HepG2 (cell line): Measurements from ENCODE around the gene STRIT1. TPM values are rescaled to one million over a fixed set of nuclear protein-coding genes. Genes with fewer than 3 reads are reported as not detected.

Experiments
- ATAC-seq: fragments of 200-7000 bp; cut with Tn5 transposase; 3 replicates; pipeline ENCODE4 v1.9.1; 2020; ENCODE audit warnings: mild to moderate bottlenecking, moderate library complexity
- BruUV-seq: library from RNA; stranded (reverse); fragments of 400-500 nt; replicated peaks from 2 replicates; lab custom pipeline; 2021; lab: Mats Ljungman, UMichigan
- CTCF ChIA-PET: fragments of 300-600 bp; formaldehyde crosslinking; extraction: SDS; loops from one replicate; lab custom pipeline; 2021; ENCODE audit warnings: low total read pairs, inconsistent platforms, low intra/inter-chr PET ratio; lab: Yijun Ruan, JAX
- POLR2A ChIA-PET: fragments of 350-600 bp; sonication (Branson Sonifier 250); formaldehyde crosslinking; loops from one replicate; lab custom pipeline; 2020; ENCODE audit warnings: antibody characterized with exemption, inconsistent platforms; lab: Yijun Ruan, JAX
- DNase-seq: peaks from one replicate; pipeline ENCODE4 v3.0.0-alpha.2; 2015; ENCODE audit warnings: low spot score
- FAIRE-seq: peaks from 3 replicates; lab custom pipeline; 2011; peaks lifted over from hg19 to GRCh38; lab: Jason Lieb, UNC
- H2AFZ ChIP-seq: one replicate; pipeline ENCODE4 v1.6.1; 2011; ENCODE audit warnings: low read length, inconsistent platforms
- H3K27ac ChIP-seq: fragments of 300-600 bp; 3 replicates; pipeline ENCODE4 v1.8.0; 2011; ENCODE audit warnings: mixed run types, mild to moderate bottlenecking, mixed read lengths, low read length, inconsistent platforms; ENCODE audit not compliant: insufficient read depth; ENCODE audit errors: extremely low read length
- H3K27me3 ChIP-seq, 2 experiments: fragments of 200-600 bp in 1 of 2; 2 replicates in 1 of 2; 3 replicates in 1 of 2; pipeline versions ENCODE4 v1.6.0 to v1.8.0; 2011; ENCODE audit warnings: low read length in 2 of 2, mild to moderate bottlenecking in 2 of 2, moderate library complexity in 2 of 2, inconsistent platforms in 1 of 2; ENCODE audit not compliant: insufficient read depth in 2 of 2, control insufficient read depth in 1 of 2
- H3K36me3 ChIP-seq, 2 experiments: fragments of 200-600 bp in 1 of 2; replicated peaks in 1 of 2; 2 replicates in 1 of 2; 3 replicates in 1 of 2; pipeline versions ENCODE4 v1.5.1 to v1.8.0; 2011; ENCODE audit warnings: low read length in 2 of 2, inconsistent platforms in 1 of 2; ENCODE audit not compliant: insufficient read depth in 2 of 2, control insufficient read depth in 1 of 2
- H3K4me1 ChIP-seq: 2 replicates; pipeline ENCODE4 v1.5.1; 2012; ENCODE audit warnings: low read length, inconsistent platforms; ENCODE audit not compliant: insufficient read depth
- H3K4me2 ChIP-seq: 2 replicates; pipeline ENCODE4 v1.6.0; 2011; ENCODE audit warnings: low read depth, low read length, inconsistent platforms
- H3K4me3 ChIP-seq, 3 experiments: fragments of 200-600 bp in 1 of 3; sonication (generic), shearing (Covaris generic) in 1 of 3; replicated peaks in 1 of 3; 2 replicates each; pipeline ENCODE4 v1.5.1; 2011 to 2016; ENCODE audit warnings: low read length in 3 of 3, inconsistent platforms in 2 of 3, low read depth in 2 of 3, mild to moderate bottlenecking in 2 of 3, control low read depth in 1 of 3, mixed read lengths in 1 of 3; ENCODE audit not compliant: insufficient read depth in 1 of 3
- H3K79me2 ChIP-seq: one replicate; pipeline ENCODE4 v1.6.1; 2011; ENCODE audit warnings: low read length, inconsistent platforms; ENCODE audit not compliant: insufficient read depth
- H3K9ac ChIP-seq: 2 replicates; pipeline ENCODE4 v1.6.0; 2011; ENCODE audit warnings: mild to moderate bottlenecking, low read depth, low read length, inconsistent platforms; ENCODE audit not compliant: insufficient read depth
- H3K9me3 ChIP-seq: 2 replicates; pipeline ENCODE4 v1.5.1; 2012; ENCODE audit warnings: mild to moderate bottlenecking, low read length
- H4K20me1 ChIP-seq: 2 replicates; pipeline ENCODE4 v1.6.0; 2011; ENCODE audit warnings: inconsistent platforms, mild to moderate bottlenecking, low read length, moderate library complexity; ENCODE audit not compliant: insufficient read depth
- CREB1 ChIP-seq, 2 experiments: fragments of 450-650 bp in 1 of 2; IDR thresholded peaks; 2 replicates each; pipeline ENCODE4 v1.6.1; 2016 to 2017; ENCODE audit warnings: control low read depth in 1 of 2, mild to moderate bottlenecking in 1 of 2, missing compliant biosample characterization in 1 of 2, missing genetic modification characterization in 1 of 2
- HDAC2 ChIP-seq: sonication (generic); formaldehyde crosslinking; IDR thresholded peaks from 2 replicates; pipeline ENCODE4 v1.4.0; 2020; ENCODE audit warnings: missing genetic modification reagents
- HMGA1 ChIP-seq: sonication (generic); formaldehyde crosslinking; conservative IDR thresholded peaks from 2 replicates; pipeline ENCODE4 v1.4.0; 2020; ENCODE audit warnings: missing genetic modification reagents
- KDM2A ChIP-seq: sonication (generic); formaldehyde crosslinking; IDR thresholded peaks from 2 replicates; pipeline ENCODE4 v1.4.0; 2020; ENCODE audit warnings: low read depth, missing genetic modification reagents, borderline replicate concordance
- NCOA1 ChIP-seq: sonication (generic); formaldehyde crosslinking; IDR thresholded peaks from 2 replicates; pipeline ENCODE4 v1.9.0; 2021; ENCODE audit warnings: missing genetic modification reagents
- PPARG ChIP-seq: conservative IDR thresholded peaks from 2 replicates; pipeline ENCODE4 v1.6.1; 2016; ENCODE audit warnings: missing biosample characterization, missing genetic modification reagents
- ZNF333 ChIP-seq: sonication (generic); formaldehyde crosslinking; IDR thresholded peaks from 2 replicates; pipeline ENCODE4 v1.4.0; 2020; ENCODE audit warnings: mild to moderate bottlenecking, missing genetic modification reagents, borderline replicate concordance
- ZNF350 ChIP-seq: sonication (generic); formaldehyde crosslinking; IDR thresholded peaks from 2 replicates; pipeline ENCODE4 v1.4.0; 2020; ENCODE audit warnings: mild to moderate bottlenecking, low read depth, missing genetic modification reagents, borderline replicate concordance
- ZNF563 ChIP-seq: sonication (generic); formaldehyde crosslinking; IDR thresholded peaks from 2 replicates; pipeline ENCODE4 v1.8.0; 2022; ENCODE audit warnings: mild to moderate bottlenecking, moderate library complexity, missing genetic modification reagents
- ZNF724P ChIP-seq: sonication (generic); formaldehyde crosslinking; IDR thresholded peaks from 2 replicates; pipeline ENCODE4 v1.8.0; 2022; ENCODE audit warnings: missing genetic modification reagents, borderline replicate concordance
- ZNF781 ChIP-seq: sonication (generic); formaldehyde crosslinking; IDR thresholded peaks from 2 replicates; pipeline ENCODE4 v1.5.1; 2020; ENCODE audit warnings: borderline replicate concordance, mild to moderate bottlenecking, missing genetic modification reagents; ENCODE audit errors: not compliant biosample characterization
- WGBS: methylation state at CpG from one replicate; pipeline ENCODE4 v1.1.6; 2017; ENCODE audit warnings: low lambda C conversion rate; 5-methylcytosine and 5-hydroxymethylcytosine counted together
- in situ Hi-C: cut with HindIII; loops from 2 replicates; pipeline ENCODE4 v1.10.0; 2017; ENCODE audit warnings: low pct_unique_long_range_greater_than_20kb; ENCODE audit not compliant: extremely low pct_ligation_motif_present
- intact Hi-C: fragments of 100-400 bp; cut with micrococcal nuclease; formaldehyde crosslinking; loops from one replicate; pipeline ENCODE4 v1.10.0; 2022; ENCODE audit not compliant: unreplicated experiment
- polyA plus RNA-seq, 8 experiments: library from polyadenylated mRNA; depleted of rRNA in 3 of 8; stranded (reverse) in 7 of 8; unstranded in 1 of 8; fragments of >200 nt; fragmentation: Illumina TruSeq in 4 of 8; extraction: Trizol in 4 of 8; gene quantifications; 2 replicates each; pipeline versions ENCODE4 v1.2.1 to v1.2.3, GENCODE V29; 2011 to 2016; ENCODE audit warnings: low read depth in 4 of 8, missing spikeins in 1 of 8, mixed read lengths in 1 of 8; ENCODE audit not compliant: insufficient read depth in 1 of 8
- total RNA-seq, 5 experiments: library from RNA; depleted of rRNA; stranded (reverse); fragments of >200 nt; fragmentation: Illumina TruSeq; extraction: Trizol; gene quantifications; 2 replicates each; pipeline ENCODE4 v1.2.3, GENCODE V29; 2016; ENCODE audit warnings: low read depth in 1 of 5
- TF ChIP-seq, protein P1 (sequence below): sonication (generic); formaldehyde crosslinking; IDR thresholded peaks from 2 replicates; pipeline ENCODE4 v1.9.0; 2021; ENCODE audit warnings: missing genetic modification reagents, borderline replicate concordance
- TF ChIP-seq, protein P2 (sequence below), 2 experiments: sonication (generic) in 1 of 2; formaldehyde crosslinking in 1 of 2; IDR thresholded peaks; 2 replicates each; pipeline versions ENCODE4 v1.4.0 to v1.6.1; 2016 to 2020; ENCODE audit warnings: borderline replicate concordance in 1 of 2, low read depth in 1 of 2, mild to moderate bottlenecking in 1 of 2, missing genetic modification reagents in 1 of 2

The STRIT1 gene
- total and polyA plus RNA-seq, 2 of the 13 experiments (the other 11 are each of a cell fraction or from before 2014, with no cell fraction given), result not detected

DNA sequence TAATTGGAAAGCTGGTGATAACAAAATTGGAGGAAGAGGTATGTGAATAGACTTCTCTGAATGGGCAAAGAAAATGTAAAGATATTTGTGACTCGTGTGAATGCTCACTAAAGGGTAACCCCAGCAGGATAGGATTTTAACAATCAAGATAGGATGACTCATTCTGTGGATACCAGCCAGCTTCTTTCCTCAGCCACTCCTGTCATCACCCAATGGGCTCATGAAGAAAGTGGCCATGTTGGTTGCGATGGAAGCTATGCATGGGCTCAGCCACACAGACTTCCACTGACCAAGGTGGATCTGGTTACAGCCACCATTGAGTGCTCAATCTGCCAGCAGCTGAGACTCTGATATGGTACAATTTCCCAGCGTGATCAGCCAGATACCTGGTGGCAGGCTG, 40.9 kb downstream of the STRIT1 start (continued):
- TF ChIP-seq, protein P1, sequence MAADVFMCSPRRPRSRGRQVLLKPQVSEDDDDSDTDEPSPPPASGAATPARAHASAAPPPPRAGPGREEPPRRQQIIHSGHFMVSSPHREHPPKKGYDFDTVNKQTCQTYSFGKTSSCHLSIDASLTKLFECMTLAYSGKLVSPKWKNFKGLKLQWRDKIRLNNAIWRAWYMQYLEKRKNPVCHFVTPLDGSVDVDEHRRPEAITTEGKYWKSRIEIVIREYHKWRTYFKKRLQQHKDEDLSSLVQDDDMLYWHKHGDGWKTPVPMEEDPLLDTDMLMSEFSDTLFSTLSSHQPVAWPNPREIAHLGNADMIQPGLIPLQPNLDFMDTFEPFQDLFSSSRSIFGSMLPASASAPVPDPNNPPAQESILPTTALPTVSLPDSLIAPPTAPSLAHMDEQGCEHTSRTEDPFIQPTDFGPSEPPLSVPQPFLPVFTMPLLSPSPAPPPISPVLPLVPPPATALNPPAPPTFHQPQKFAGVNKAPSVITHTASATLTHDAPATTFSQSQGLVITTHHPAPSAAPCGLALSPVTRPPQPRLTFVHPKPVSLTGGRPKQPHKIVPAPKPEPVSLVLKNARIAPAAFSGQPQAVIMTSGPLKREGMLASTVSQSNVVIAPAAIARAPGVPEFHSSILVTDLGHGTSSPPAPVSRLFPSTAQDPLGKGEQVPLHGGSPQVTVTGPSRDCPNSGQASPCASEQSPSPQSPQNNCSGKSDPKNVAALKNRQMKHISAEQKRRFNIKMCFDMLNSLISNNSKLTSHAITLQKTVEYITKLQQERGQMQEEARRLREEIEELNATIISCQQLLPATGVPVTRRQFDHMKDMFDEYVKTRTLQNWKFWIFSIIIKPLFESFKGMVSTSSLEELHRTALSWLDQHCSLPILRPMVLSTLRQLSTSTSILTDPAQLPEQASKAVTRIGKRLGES (CRISPR knock-in tag), result no peak

DNA sequence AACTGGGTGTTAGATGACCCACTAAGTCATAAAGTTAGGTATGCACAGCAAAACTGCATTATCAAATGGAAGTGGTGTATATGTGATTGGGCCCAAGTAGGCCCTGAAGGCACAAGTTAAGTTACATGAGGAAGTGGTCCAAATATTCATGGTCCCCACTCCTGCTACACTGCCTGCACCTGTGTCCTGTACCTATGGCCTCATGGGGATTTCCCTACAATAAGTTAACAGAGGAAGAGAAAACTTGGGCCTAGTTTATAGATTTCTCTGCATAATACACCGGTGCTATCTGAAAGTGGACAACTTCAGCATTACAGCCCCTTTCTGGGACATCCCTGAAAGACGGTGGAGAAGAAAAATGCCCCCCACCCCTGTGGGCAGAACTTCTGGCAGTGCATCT, 41.5 kb downstream of the STRIT1 start:
- no peak overlapping the region for H3K9ac ChIP-seq
- no peaks in the 10 kb centered on the region for H3K4me1 ChIP-seq
- in situ Hi-C loops, result no loop called here
- no peak overlapping the region for H3K4me2 ChIP-seq
- H2AFZ ChIP-seq, result no peak overlapping the region
- H3K9me3 ChIP-seq, result no peaks in the 10 kb centered on the region
- BruUV-seq, result no TSS peak
- ATAC-seq (no peak), DNase-seq (no peak), FAIRE-seq (no peak)
- ChIA-PET CTCF (no interaction called here), POLR2A (no interaction called here)
- H4K20me1 ChIP-seq, result no peaks in the 10 kb centered on the region
- H3K27me3 ChIP-seq, result no peaks in the 10 kb centered on the region
- intact Hi-C loops, result no loop called here
- 87% methylated on average over 1 of the region's 2 CpGs for WGBS
- no peaks in the 10 kb centered on the region for H3K36me3 ChIP-seq
- H3K79me2 ChIP-seq, result no peaks in the 10 kb centered on the region
- no peak overlapping the region for H3K27ac ChIP-seq
- H3K4me3 ChIP-seq, result no peak overlapping the region
- no peak for TF ChIP-seq CREB1 (IDR thresholded peaks at IDR 0.05)
- no peak for TF ChIP-seq CREB1 (CRISPR knock-in tag; IDR thresholded peaks at IDR 0.05)
- no peak for TF ChIP-seq PPARG (CRISPR knock-in tag)
- TF ChIP-seq ZNF781 (CRISPR knock-in tag), result no peak
- no peak for TF ChIP-seq ZNF724P (CRISPR knock-in tag)
- no peak for TF ChIP-seq KDM2A (CRISPR knock-in tag)
- no peak for TF ChIP-seq ZNF563 (CRISPR knock-in tag)
- no peak for TF ChIP-seq HDAC2
- no peak for TF ChIP-seq NCOA1 (CRISPR knock-in tag)
- TF ChIP-seq ZNF350 (CRISPR knock-in tag), result no peak
- TF ChIP-seq HMGA1 (CRISPR knock-in tag), result no peak
- TF ChIP-seq, protein P2, sequence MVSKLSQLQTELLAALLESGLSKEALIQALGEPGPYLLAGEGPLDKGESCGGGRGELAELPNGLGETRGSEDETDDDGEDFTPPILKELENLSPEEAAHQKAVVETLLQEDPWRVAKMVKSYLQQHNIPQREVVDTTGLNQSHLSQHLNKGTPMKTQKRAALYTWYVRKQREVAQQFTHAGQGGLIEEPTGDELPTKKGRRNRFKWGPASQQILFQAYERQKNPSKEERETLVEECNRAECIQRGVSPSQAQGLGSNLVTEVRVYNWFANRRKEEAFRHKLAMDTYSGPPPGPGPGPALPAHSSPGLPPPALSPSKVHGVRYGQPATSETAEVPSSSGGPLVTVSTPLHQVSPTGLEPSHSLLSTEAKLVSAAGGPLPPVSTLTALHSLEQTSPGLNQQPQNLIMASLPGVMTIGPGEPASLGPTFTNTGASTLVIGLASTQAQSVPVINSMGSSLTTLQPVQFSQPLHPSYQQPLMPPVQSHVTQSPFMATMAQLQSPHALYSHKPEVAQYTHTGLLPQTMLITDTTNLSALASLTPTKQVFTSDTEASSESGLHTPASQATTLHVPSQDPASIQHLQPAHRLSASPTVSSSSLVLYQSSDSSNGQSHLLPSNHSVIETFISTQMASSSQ (IDR thresholded peaks at IDR 0.05; ENCODE audit: low read depth), result no peak
- TF ChIP-seq, protein P2 (CRISPR knock-in tag; IDR thresholded peaks at IDR 0.05; ENCODE audit: borderline replicate concordance), result no peak
- TF ChIP-seq ZNF333 (CRISPR knock-in tag), result no peak
